Gastroesophageal sphincter (tissue), 3 donors: ENCODE results near the gene CLCN3.

ENCODE experiments used
- POLR2A ChIP-seq, 2 donors: fragments of 450-650 bp; IDR thresholded peaks; one replicate each; pipeline ENCODE4 v1.6.1; 2017; ENCODE audit warnings: antibody characterized with exemption in 2 of 2, mild to moderate bottlenecking in 2 of 2, moderate library complexity in 1 of 2
- POLR2AphosphoS5 ChIP-seq: sonication (generic); formaldehyde crosslinking; IDR thresholded peaks from one replicate; pipeline ENCODE4 v1.6.1; 2017; ENCODE audit warnings: antibody characterized with exemption
- TF ChIP-seq, protein P1 (sequence below), 4 experiments: fragments of 200-600 bp in 2 of 4; fragments of 450-650 bp in 2 of 4; sonication (generic) in 1 of 4; IDR thresholded peaks; one replicate each; pipeline ENCODE4 v1.5.1; 2017 to 2019; ENCODE audit warnings: antibody characterized with exemption in 4 of 4, mild to moderate bottlenecking in 2 of 4, moderate library complexity in 2 of 4

DNA sequence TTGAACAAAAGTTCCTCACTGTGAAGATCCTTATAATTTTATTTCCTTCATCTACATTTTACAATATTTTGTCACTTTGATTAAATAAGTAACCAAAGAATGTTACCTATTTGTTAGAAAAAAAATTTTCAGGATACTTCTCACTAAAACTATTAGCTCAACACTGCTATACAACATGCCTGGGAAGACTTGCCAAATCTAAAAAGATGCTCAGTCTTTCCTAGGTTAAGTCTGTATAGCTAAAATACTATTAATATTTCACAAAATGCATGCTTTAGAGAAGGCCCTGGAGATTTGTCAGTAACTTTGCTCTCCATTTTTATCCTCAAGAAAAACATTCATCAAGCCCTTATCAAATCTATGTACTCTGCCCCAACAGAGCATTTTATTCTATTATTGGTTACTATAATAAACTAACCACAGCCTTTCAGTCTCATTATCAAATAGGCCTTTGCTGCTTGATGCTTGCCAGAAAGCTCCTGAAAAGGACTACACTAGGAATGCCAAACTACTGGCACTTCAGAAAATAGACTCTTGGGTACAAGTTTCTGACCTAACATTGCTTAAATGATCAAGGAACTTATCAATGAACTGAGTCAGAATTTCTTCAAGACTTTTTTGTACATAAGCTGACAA is 25.7 kb upstream of the CLCN3 start:
- TF ChIP-seq, protein P1, sequence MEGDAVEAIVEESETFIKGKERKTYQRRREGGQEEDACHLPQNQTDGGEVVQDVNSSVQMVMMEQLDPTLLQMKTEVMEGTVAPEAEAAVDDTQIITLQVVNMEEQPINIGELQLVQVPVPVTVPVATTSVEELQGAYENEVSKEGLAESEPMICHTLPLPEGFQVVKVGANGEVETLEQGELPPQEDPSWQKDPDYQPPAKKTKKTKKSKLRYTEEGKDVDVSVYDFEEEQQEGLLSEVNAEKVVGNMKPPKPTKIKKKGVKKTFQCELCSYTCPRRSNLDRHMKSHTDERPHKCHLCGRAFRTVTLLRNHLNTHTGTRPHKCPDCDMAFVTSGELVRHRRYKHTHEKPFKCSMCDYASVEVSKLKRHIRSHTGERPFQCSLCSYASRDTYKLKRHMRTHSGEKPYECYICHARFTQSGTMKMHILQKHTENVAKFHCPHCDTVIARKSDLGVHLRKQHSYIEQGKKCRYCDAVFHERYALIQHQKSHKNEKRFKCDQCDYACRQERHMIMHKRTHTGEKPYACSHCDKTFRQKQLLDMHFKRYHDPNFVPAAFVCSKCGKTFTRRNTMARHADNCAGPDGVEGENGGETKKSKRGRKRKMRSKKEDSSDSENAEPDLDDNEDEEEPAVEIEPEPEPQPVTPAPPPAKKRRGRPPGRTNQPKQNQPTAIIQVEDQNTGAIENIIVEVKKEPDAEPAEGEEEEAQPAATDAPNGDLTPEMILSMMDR (IDR thresholded peaks at IDR 0.05) = no peak
- TF ChIP-seq POLR2A (IDR thresholded peaks at IDR 0.05) (no peak), POLR2AphosphoS5 (no peak)
